Vagina (tissue), 2 donors: ENCODE measurements around the gene ANO7.

ENCODE experiments used
- CTCF ChIP-seq, 3 experiments: fragments of 450-650 bp in 2 of 3; fragments of 200-600 bp in 1 of 3; sonication (generic) in 1 of 3; IDR thresholded peaks; one replicate each; pipeline ENCODE4 v1.5.1; 2017 to 2019; ENCODE audit warnings: antibody characterized with exemption in 3 of 3, mild to moderate bottlenecking in 2 of 3, moderate library complexity in 2 of 3
- POLR2A ChIP-seq, 2 donors: fragments of 450-650 bp; IDR thresholded peaks; one replicate each; pipeline ENCODE4 v1.6.1; 2017; ENCODE audit warnings: antibody characterized with exemption in 2 of 2, mild to moderate bottlenecking in 2 of 2, moderate library complexity in 2 of 2
- POLR2AphosphoS5 ChIP-seq, 2 donors: sonication (generic); formaldehyde crosslinking; IDR thresholded peaks; one replicate each; pipeline ENCODE4 v1.9.0; 2017; ENCODE audit warnings: antibody characterized with exemption in 2 of 2, mild to moderate bottlenecking in 2 of 2, low read depth in 1 of 2; ENCODE audit not compliant: insufficient read depth in 1 of 2

GRCh38 chr2:241224018-241224850 is 35.8 kb downstream of the ANO7 start:
- TF ChIP-seq CTCF (IDR thresholded peaks at IDR 0.05), result no peak
- TF ChIP-seq POLR2A (IDR thresholded peaks at IDR 0.05), result no peak
- no peak for TF ChIP-seq POLR2AphosphoS5 (IDR thresholded peaks at IDR 0.05; ENCODE audit: insufficient read depth in 1 of 2, low read depth in 1 of 2)
